IPS-15b (cell line): ENCODE data around the gene SMC4.
"Not testable (repeated sequence)": the region's sequence is repeated elsewhere in the genome, so short reads cannot be mapped to it uniquely, and the experiment has no call there.

Source experiments
- H3K27me3 ChIP-seq: one replicate; pipeline ENCODE4 v1.6.1; 2013; ENCODE audit warnings: low read length; ENCODE audit not compliant: control insufficient read depth, insufficient read depth
- H3K36me3 ChIP-seq: one replicate; pipeline ENCODE4 v1.6.1; 2013; ENCODE audit warnings: low read length; ENCODE audit not compliant: control insufficient read depth, insufficient read depth
- H3K4me1 ChIP-seq: one replicate; pipeline ENCODE4 v1.6.1; 2013; ENCODE audit warnings: mild to moderate bottlenecking, low read length; ENCODE audit not compliant: control insufficient read depth, insufficient read depth
- H3K4me3 ChIP-seq: one replicate; pipeline ENCODE4 v1.5.1; 2013; ENCODE audit warnings: low read depth, low read length
- H3K9ac ChIP-seq: one replicate; pipeline ENCODE4 v1.6.1; 2013; ENCODE audit warnings: low read depth, mild to moderate bottlenecking, low read length
- H3K9me3 ChIP-seq: one replicate; pipeline ENCODE4 v1.6.1; 2013; ENCODE audit warnings: mild to moderate bottlenecking, low read length; ENCODE audit not compliant: control insufficient read depth, insufficient read depth

Gene SMC4

GRCh38 chr3:160449636-160450598 lies 50.5 kb downstream of the SMC4 start, which contains the start of gene TRIM59:
Gene TRIM59 (minus strand): TSS chr3:160449786. CDS start chr3:160439183, 10,603 bp downstream.
- Histone ChIP-seq H3K36me3 (no peaks in the 10 kb centered on the region), H3K27me3 (no peaks in the 10 kb centered on the region), H3K4me3 (peak within 1 kb of the TSS; percentile 99), H3K9ac (peak within 1 kb of the TSS; percentile 96), H3K4me1 (peaks cover 8% of the 10 kb centered on the region), H3K9me3 (no peaks in the 10 kb centered on the region)

- no peak overlapping the region for H3K9ac ChIP-seq
- H3K4me3 ChIP-seq: peak overlapping the region; percentile 99
- no peaks in the 10 kb centered on the region for H3K9me3 ChIP-seq
Observed at GRCh38 chr3:160450846-160451245, 51.4 kb downstream of the SMC4 start.

GRCh38 chr3:160451602-160452001 lies 52.2 kb downstream of the SMC4 start:
- H3K9me3 ChIP-seq: no peaks in the 10 kb centered on the region
- H3K4me3 ChIP-seq: no peak overlapping the region
- no peak overlapping the region for H3K9ac ChIP-seq
- H3K36me3 ChIP-seq: no peaks in the 10 kb centered on the region
- H3K27me3 ChIP-seq: no peaks in the 10 kb centered on the region
- peaks cover 8% of the 10 kb centered on the region for H3K4me1 ChIP-seq

More at GRCh38 chr3:160450846-160451245, 51.4 kb downstream of the SMC4 start:
- Histone ChIP-seq H3K36me3 (no peaks in the 10 kb centered on the region), H3K27me3 (no peaks in the 10 kb centered on the region), H3K4me1 (peaks cover 8% of the 10 kb centered on the region)

GRCh38 chr3:160452251-160452650 lies 52.8 kb downstream of the SMC4 start:
- not testable (repeated sequence) for H3K9me3 ChIP-seq, H3K4me3 ChIP-seq, H3K4me1 ChIP-seq, H3K27me3 ChIP-seq, H3K9ac ChIP-seq, H3K36me3 ChIP-seq

GRCh38 chr3:160454995-160455394 lies 55.5 kb downstream of the SMC4 start:
- H3K9ac ChIP-seq: no peak overlapping the region
- H3K4me3 ChIP-seq: no peak overlapping the region
- H3K4me1 ChIP-seq: no peaks in the 10 kb centered on the region
- H3K27me3 ChIP-seq: no peaks in the 10 kb centered on the region
- no peaks in the 10 kb centered on the region for H3K9me3 ChIP-seq
- H3K36me3 ChIP-seq: no peaks in the 10 kb centered on the region

- Histone ChIP-seq H3K4me1 (no peaks in the 10 kb centered on the region), H3K4me3 (no peak overlapping the region), H3K27me3 (no peaks in the 10 kb centered on the region), H3K36me3 (no peaks in the 10 kb centered on the region), H3K9ac (no peak overlapping the region), H3K9me3 (no peaks in the 10 kb centered on the region)
Observed at GRCh38 chr3:160455846-160456245, 56.4 kb downstream of the SMC4 start.

GRCh38 chr3:160458151-160458550 lies 58.7 kb downstream of the SMC4 start:
- Histone ChIP-seq H3K9me3 (no peaks in the 10 kb centered on the region), H3K36me3 (no peaks in the 10 kb centered on the region), H3K27me3 (no peaks in the 10 kb centered on the region), H3K4me3 (no peak overlapping the region), H3K9ac (no peak overlapping the region), H3K4me1 (no peaks in the 10 kb centered on the region)

- Histone ChIP-seq H3K4me3 (no peak overlapping the region), H3K4me1 (no peaks in the 10 kb centered on the region), H3K36me3 (no peaks in the 10 kb centered on the region)
Observed at GRCh38 chr3:160459450-160459970, 60.1 kb downstream of the SMC4 start.

GRCh38 chr3:160460033-160460432 lies 60.6 kb downstream of the SMC4 start:
- Histone ChIP-seq H3K9ac (no peak overlapping the region), H3K4me3 (no peak overlapping the region), H3K4me1 (no peaks in the 10 kb centered on the region), H3K9me3 (no peaks in the 10 kb centered on the region), H3K36me3 (no peaks in the 10 kb centered on the region), H3K27me3 (no peaks in the 10 kb centered on the region)

More at GRCh38 chr3:160459450-160459970, 60.1 kb downstream of the SMC4 start:
- Histone ChIP-seq H3K9ac (no peak overlapping the region), H3K27me3 (no peaks in the 10 kb centered on the region), H3K9me3 (no peaks in the 10 kb centered on the region)

GRCh38 chr3:160464321-160464720 lies 64.9 kb downstream of the SMC4 start:
- H3K27me3 ChIP-seq: no peaks in the 10 kb centered on the region
- no peaks in the 10 kb centered on the region for H3K4me1 ChIP-seq
- no peak overlapping the region for H3K4me3 ChIP-seq
- no peaks in the 10 kb centered on the region for H3K9me3 ChIP-seq
- H3K9ac ChIP-seq: no peak overlapping the region
- H3K36me3 ChIP-seq: no peaks in the 10 kb centered on the region

- no peaks in the 10 kb centered on the region for H3K36me3 ChIP-seq
- H3K27me3 ChIP-seq: no peaks in the 10 kb centered on the region
- H3K4me3 ChIP-seq: no peak overlapping the region
- no peaks in the 10 kb centered on the region for H3K9me3 ChIP-seq
- no peak overlapping the region for H3K9ac ChIP-seq
- no peaks in the 10 kb centered on the region for H3K4me1 ChIP-seq
Observed at GRCh38 chr3:160464971-160465370, 65.5 kb downstream of the SMC4 start.

- no peaks in the 10 kb centered on the region for H3K27me3 ChIP-seq
- no peaks in the 10 kb centered on the region for H3K4me1 ChIP-seq
- peaks cover 11% of the 10 kb centered on the region for H3K9me3 ChIP-seq
Observed at GRCh38 chr3:160470181-160470580, 70.7 kb downstream of the SMC4 start.

More at GRCh38 chr3:160470181-160470580, 70.7 kb downstream of the SMC4 start:
- no peak overlapping the region for H3K9ac ChIP-seq
- H3K36me3 ChIP-seq: no peaks in the 10 kb centered on the region
- H3K4me3 ChIP-seq: no peak overlapping the region
